Activated T-cell treated with anti-CD3 and anti-CD28 coated beads for 24 hours (primary cell): Measurements from ENCODE around the gene RAB36.

ENCODE experiments used
- DNase-seq: peaks from one replicate; pipeline ENCODE4 v3.0.0-alpha.2; 2020; ENCODE audit warnings: low read depth

Gene RAB36

DNA sequence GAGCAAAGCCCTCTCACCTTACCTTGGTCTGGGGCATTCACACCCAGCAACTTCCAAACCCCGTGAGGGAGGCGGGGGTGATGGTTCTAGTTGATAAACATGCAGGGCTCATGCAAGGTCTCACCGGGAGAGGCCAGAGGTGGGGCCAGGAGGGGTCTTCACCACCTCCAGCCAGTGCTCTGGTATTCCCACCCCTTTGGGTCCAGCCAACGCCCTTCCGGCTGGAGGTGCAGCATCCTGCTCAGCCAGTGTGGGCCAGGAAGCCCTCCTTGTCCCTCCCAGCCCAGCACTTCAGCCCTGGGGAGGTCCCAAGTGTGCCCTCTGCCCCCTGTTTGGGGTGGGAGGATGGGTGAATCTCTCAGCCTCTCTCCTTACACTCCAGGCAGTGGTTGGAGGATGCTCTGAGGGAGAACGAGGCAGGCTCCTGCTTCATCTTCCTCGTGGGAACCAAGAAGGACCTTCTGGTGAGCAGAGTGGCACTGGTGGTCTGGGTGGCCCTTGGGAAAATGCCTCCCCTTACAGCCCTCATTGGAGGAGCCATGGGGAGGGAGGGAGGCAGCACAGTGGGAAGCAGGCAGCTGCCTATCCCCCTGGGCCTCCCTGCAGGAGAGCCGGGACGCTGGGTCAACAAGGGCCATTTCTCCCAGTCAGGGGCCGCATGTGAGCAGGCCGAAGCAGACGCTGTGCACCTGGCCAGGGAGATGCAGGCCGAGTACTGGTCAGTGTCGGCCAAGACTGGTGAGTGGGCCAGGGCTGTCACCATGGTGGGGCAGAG is 13.4 kb downstream of the RAB36 start:
- DNase-seq, result no peak

DNA sequence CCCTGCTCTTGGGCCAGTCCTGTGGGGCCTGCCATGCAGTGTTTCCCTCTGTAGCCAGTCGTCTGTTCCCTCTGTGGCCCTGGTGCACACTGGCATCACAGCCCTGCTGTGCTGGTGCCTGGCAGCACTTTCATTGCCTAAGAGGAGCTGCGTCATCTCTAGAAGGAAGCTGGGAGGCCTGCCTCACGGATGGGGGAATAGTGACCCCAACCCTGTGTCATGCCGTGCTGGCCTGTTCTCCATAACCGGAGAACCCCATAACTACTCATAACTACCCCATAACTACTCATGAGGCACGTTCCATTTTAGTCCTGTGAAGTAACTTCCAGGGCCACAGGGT is 14.0 kb downstream of the RAB36 start:
- DNase-seq, result no peak

DNA sequence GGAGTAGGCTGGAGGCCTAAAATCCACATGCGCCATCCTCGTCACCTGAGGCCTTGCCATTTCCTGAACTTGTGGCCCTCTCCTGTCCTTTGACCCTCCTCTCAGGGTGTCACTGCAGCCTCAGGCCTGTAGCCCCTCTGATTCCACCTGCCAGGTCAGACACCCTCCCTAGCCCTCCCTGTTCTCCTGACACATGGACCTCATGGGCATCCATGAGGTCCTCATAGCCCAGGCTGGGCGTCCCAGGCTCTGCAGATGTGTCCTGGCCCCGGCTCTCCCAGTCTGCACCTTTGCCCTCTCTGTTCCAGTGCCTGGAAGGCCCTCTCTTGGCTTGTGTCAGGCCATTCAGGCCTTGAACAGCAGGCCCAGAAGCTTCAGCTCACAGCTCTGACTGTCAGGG is 15.8 kb downstream of the RAB36 start:
- no peak for DNase-seq

DNA sequence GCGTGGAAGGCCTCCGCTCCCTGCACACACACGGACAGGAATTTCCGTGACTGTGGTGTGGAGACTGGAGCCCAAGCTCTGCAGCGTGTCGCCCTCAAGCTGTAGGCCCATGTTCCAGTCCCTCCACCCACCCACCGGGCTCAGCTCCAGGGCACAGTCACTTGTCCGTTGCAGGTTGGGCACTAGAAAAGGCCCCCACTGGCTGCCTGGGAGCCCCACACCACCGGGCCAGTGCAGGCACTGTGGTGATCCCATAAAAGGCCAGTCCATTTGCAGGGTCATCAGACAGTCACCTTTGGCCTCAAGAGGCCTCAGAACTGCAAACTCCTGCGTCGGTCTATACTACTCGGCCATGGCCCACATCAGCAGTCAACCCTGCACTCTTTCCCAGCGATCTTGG is 16.3 kb downstream of the RAB36 start:
- DNase-seq, result no peak

DNA sequence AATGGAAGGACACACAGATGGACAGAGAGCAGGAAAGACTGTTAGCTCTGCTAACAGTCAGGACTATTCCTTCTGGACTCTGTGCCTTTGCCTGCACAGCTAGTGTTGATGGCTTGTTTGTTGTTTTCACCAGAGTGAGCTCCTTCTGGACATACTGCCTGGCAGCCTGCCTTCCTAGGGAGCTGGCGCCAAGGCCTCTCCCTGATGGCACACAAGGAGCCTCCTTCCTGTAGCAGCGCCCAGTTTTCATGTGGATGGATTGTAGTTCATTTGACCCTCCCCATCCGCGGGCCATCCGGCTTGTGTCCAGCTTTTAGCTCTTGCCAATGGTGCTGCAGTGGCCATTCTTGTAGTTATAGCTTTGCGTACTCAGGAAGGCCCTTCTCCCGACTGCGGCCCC is 18.4 kb downstream of the RAB36 start:
- DNase-seq, result no peak

DNA sequence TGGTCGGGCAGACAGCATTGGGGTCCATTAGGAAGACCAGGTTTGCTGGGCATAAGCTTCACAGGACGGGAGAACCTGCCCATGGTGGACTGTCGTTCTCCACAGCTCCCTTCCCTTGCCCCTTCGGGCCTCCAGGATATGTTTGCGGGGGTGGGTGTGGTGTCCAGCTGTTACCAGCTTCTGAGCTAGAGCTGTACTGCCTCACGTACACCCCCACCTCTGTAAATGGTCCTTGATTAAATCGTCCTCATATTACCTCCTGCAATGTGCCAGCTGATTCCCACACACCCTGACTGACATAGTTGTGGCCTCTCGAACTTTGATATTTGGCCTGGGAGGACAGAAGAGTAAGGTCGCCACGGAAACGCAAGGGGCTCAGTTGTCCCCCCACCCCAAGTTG is 18.8 kb downstream of the RAB36 start:
- DNase-seq, result no peak

DNA sequence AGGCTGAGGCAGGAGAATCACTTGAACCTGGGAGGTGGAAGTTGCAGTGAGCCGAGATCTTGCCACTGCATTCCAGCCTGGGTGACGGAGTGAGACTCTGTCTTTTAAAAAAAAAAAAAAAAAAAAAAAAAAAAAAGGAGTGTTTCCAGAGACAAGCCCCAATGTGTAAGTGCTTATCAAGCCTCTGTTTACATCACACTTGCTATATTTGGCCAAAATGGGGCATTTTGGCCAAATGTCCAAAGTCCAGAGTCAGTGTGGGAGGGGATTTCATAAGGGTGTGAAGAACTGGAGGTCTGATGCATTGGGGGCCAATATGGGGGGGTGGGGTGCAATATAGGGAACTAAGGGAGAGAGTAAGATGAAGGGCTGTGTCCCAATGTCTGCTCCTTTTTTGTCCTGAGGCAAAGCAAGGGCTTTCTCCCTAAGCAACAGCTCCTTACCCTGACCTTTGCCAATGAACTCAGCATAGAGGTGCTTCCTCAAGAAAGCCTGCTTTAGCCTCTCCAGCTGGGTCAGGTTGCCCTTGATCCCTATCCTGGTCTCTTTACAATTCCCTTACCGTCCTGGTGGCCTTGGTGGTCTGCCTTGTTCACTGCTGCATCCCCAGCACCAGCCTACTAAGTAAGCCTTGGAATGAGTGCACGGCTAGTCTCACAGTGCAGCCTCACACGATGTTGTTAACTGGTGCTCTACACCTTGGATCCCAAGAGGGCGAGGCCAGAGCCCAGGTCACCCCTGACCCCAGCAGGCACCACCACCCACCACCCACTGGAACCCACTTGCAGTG is 21.0 kb downstream of the RAB36 start:
- DNase-seq, result no peak

DNA sequence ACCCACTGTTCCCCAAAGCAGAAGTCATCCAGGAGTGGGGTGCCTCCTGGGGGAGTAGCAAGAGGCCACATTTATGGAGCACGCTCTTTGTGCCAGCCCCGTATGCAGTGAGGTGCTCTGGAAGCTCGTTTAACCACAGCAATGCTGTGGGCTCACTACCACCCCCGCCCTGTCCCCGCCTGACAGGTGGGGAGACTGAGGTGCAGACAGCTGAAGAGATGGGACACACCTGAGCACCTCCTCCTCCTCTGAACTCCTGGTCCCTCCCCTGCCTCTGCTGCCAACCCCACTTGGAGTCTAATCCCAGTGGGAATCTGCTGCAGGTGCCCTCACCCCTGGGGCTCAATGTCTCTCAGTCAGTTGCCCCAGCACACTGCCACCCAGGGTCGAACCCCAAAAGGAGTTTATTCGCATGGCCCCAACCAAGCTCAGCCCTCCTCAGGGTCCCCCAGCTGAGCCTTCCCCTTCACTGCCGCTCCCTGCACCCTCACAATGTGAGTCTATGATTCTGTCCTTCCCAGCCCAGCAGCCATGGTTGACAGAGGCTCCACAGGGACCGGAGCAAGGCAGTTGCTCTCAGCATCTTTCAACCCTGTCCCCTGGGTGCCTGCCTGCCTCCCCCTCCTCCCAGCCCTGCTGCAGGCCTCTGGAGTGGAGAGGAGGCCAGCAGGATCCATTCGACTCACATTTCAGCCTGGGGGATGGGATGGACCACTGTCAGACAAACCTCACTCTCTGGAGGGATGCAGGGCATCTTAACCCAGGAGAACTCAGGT is 21.8 kb downstream of the RAB36 start:
- DNase-seq, result no peak

DNA sequence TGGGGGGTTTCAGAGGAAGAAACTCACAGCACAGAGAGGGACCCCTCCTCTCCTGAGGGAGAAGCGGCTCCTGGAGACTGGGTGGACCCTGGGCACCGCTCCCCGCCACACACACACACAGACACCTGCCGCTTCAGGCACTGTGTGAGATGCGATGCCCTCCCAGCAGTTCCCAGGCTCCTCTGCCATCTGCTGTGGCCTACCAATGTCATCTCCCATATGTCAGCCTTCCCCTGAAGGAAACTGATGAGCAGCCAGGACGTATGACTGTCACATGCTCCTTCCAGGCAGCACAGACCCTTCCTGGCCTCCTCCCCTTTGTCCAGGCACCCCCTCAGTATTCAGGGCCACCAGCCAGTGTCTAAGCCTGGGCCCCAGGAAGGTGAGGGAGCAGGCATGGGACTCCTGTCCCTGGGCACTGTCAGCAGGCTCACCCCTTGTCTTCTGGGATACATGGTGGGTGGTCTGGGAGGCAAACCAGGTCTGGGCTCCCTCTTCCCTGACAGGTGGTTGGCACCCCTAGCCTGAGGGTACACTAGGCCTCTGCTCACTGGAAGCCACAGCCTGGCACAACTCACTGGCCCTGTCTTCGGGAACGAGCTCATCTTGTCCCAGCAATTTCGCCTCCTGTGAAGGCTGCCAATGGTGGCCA is 23.2 kb downstream of the RAB36 start:
- no peak for DNase-seq

DNA sequence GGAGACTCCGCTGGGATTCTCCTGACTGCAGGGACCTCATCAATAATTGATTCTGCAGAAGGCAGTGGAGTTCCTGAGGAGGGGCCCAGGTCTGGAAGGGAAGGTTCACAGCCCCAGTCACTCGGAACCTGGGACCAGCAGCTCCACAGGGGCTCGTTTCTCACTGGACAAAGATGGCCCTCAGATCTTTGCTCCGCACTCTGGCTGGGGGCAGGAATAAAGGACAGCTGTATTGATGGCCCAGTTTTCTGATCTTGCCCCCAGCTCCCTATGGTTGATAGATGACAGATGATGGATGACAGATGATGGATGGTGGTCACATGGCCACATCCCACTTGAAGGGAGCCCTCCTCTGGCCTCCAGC is 23.7 kb downstream of the RAB36 start:
- no peak for DNase-seq

DNA sequence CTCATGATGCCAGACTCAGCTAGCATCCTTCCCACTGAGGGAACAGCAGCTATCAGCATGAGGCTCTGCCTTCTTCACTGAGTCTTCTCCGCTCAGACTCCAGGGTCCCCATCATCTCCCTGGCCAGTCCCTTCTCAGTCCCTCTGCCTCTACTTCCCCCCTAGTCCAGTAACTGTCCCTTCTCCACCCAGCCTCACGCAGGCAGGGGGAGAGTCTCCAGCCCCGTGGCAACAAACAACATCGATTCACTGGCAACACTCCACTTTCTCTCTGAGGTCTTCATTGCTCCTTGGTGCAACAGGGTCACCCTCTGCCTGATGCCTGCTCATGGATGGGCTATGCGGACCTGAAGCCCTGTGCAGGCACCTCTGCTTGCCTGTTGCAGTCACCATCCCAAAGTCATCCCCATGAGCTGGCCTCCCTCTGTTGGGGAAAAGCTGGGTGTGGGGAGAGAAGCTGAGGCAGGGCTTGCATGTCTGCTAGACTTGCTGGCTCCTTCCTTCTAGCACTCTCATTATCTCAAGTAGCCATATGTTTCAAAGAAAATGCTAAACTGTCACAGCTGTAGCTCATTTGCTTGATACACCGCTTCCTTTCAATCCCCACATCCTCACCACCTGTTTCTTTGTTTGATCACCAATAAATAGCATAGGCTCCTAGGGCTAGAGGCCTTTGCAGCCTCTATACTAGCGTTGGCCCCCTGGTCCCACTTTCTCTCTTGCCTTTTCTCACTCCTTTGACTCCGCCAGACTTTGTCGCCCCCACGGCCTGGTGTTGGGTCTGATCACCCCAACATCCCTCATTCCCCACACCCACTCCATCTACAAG is 30.8 kb downstream of the RAB36 start:
- DNase-seq, result no peak

DNA sequence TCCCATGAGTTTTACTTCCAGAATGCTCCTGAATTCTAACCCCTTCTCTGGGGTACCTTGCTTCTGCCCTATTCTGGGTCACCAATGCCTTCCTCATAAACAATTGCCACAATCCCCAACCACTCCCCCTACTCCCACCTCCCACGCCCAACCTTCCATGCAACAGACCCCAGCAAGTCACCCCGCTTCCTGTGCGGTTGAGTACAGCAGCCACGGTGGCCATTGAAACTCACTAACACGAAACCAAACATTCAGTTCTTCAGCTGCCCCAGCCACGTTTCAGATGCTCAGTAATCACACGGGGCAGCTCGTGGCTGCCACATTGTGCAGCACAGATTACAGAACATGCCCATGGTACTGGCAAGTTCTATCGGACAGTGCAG is 31.4 kb downstream of the RAB36 start:
- no peak for DNase-seq

DNA sequence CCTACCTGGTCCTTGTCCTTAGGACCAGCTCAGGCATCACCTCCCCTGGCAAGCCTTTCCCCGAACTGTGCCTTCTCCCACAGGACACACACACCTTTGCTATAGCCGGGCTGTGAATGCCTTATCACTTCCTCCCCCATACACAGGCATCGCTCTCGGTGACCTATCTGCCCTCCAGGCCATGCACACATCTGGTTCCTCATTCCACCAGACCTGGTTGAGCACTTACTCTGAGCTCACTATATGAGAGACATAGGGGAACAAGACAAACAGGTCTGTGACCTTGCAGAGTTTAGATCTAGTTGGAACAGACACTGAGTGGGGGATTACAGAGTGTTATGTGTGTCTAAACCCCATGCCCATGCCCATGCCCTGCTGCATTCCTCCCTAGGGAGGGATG is 31.9 kb downstream of the RAB36 start:
- DNase-seq, result no peak

DNA sequence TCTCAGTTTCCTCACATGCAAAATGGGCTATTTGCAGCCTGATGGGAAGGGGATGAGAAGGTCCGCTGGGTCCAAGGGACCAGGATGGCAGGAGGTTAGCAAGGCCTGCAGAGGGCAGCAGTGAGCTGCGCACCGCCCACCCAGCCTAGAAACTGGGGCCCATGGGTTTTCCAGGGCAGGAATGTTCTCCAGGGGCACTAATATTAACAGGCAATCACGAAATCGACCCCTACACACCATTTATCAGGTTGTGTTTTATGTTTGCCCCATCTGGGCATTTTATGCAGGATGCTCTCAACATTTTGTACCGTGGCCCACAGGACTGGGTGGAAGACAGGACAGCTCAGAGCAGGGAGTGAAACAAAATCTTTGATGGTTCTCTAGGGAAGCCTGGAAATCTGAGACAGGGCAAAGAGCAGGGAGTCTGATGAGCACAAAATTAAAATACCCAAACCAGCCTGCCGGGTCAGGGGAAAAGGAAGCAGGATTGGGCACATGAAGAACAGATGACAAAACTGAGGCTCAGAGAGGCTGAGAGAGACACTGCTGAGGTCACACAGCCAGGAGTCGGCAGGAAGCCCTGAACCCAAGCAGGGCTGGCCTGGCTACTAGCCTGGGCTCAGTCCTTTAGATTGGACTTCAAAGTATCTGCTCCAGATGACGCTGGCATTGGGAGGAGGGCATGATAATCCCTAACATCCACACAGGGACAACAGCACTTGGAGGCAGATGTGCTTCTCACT is 33.4 kb downstream of the RAB36 start:
- DNase-seq, result peak; percentile 37

DNA sequence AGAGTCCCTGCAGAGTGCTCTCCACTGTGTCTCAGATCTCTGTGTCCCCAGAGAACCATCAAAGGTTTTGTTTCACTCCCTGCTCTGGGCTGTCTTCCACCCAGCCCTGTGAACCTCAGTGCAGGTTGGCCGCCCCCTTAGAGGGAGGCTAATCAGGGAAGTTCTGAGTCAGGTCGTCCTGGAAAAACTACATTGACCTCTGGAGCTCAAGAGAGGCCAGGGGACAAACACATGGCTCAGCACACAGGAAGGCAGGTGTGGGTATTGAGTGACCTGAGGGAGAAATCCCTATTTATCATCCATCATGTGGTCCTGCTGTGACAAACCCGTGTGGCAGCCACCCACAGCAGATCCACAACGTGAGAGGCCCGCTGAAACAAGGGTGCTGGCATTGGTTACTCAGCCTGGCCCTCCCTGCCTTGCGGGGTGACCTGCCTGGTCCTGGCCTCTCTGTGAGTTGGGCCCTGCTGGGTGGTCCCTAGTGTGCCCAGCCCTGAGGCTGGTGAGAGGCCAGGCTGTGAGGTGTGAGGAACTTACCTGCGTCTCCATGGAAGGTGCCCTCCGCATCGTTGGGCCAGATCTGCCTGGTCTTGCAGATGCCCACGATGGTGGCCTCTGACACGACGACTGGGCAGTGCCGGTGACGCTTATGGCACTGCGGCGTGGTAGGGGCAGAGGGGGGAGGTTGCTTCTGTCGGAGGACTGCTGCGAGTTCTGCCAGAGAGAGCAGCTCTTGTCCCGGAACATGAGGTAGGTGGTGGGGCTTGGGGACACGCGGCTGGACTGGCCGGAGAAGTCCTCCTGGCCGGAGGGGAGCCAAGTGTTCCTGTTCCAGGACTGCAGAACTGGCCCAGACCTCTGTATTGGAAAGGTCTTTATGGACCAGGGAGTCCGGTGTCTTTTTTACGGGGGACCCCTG is 34.4 kb downstream of the RAB36 start:
- DNase-seq, result peak; percentile 4

DNA sequence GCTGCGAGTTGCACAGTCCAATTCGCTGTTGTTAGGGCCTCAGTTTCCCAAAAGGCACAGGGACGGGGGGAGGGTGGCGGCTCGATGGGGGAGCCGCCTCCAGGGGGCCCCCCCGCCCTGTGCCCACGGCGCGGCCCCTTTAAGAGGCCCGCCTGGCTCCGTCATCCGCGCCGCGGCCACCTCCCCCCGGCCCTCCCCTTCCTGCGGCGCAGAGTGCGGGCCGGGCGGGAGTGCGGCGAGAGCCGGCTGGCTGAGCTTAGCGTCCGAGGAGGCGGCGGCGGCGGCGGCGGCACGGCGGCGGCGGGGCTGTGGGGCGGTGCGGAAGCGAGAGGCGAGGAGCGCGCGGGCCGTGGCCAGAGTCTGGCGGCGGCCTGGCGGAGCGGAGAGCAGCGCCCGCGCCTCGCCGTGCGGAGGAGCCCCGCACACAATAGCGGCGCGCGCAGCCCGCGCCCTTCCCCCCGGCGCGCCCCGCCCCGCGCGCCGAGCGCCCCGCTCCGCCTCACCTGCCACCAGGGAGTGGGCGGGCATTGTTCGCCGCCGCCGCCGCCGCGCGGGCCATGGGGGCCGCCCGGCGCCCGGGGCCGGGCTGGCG is 35.1 kb downstream of the RAB36 start, which contains the start of gene BCR:
BCR (plus strand) TSS at position 209 of the 592 bp plus-strand sequence. CDS start 452 bp downstream, outside the sequence.
- DNase-seq, result peak; percentile 38

DNA sequence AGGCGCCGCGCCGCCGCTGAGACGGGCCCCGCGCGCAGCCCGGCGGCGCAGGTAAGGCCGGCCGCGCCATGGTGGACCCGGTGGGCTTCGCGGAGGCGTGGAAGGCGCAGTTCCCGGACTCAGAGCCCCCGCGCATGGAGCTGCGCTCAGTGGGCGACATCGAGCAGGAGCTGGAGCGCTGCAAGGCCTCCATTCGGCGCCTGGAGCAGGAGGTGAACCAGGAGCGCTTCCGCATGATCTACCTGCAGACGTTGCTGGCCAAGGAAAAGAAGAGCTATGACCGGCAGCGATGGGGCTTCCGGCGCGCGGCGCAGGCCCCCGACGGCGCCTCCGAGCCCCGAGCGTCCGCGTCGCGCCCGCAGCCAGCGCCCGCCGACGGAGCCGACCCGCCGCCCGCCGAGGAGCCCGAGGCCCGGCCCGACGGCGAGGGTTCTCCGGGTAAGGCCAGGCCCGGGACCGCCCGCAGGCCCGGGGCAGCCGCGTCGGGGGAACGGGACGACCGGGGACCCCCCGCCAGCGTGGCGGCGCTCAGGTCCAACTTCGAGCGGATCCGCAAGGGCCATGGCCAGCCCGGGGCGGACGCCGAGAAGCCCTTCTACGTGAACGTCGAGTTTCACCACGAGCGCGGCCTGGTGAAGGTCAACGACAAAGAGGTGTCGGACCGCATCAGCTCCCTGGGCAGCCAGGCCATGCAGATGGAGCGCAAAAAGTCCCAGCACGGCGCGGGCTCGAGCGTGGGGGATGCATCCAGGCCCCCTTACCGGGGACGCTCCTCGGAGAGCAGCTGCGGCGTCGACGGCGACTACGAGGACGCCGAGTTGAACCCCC is 35.8 kb downstream of the RAB36 start:
- no peak for DNase-seq

DNA sequence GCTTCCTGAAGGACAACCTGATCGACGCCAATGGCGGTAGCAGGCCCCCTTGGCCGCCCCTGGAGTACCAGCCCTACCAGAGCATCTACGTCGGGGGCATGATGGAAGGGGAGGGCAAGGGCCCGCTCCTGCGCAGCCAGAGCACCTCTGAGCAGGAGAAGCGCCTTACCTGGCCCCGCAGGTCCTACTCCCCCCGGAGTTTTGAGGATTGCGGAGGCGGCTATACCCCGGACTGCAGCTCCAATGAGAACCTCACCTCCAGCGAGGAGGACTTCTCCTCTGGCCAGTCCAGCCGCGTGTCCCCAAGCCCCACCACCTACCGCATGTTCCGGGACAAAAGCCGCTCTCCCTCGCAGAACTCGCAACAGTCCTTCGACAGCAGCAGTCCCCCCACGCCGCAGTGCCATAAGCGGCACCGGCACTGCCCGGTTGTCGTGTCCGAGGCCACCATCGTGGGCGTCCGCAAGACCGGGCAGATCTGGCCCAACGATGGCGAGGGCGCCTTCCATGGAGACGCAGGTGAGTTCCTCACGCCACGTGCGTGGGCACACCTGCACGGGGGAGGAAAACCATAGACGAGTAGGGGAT is 36.5 kb downstream of the RAB36 start:
- DNase-seq, result no peak
